Measurements from ENCODE around the gene PRRG4. TPM values are rescaled to one million over a fixed set of nuclear protein-coding genes. Genes with fewer than 3 reads are reported as not detected.

Gene PRRG4
- total RNA-seq, 1 donor = 0.36 TPM

GRCh38 chr11:32892355-32893092, 62.8 kb downstream of the PRRG4 start, which contains the start of gene QSER1:
QSER1 (plus strand) TSS chr11:32892811; CDS start chr11:32893126, 315 bp downstream.
- TF ChIP-seq, protein P1, sequence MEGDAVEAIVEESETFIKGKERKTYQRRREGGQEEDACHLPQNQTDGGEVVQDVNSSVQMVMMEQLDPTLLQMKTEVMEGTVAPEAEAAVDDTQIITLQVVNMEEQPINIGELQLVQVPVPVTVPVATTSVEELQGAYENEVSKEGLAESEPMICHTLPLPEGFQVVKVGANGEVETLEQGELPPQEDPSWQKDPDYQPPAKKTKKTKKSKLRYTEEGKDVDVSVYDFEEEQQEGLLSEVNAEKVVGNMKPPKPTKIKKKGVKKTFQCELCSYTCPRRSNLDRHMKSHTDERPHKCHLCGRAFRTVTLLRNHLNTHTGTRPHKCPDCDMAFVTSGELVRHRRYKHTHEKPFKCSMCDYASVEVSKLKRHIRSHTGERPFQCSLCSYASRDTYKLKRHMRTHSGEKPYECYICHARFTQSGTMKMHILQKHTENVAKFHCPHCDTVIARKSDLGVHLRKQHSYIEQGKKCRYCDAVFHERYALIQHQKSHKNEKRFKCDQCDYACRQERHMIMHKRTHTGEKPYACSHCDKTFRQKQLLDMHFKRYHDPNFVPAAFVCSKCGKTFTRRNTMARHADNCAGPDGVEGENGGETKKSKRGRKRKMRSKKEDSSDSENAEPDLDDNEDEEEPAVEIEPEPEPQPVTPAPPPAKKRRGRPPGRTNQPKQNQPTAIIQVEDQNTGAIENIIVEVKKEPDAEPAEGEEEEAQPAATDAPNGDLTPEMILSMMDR (IDR thresholded peaks at IDR 0.05; ENCODE audit: extremely low read depth, low read depth, low read length) = no peak
- no peaks in the 10 kb centered on the region for H3K9me3 ChIP-seq (ENCODE audit: low read depth, low read length)
- DNase-seq (ENCODE audit: insufficient read length, low spot score, missing footprints) = peak; percentile 97

GRCh38 chr11:32893093-32893342, 63.3 kb downstream of the PRRG4 start:
- H3K27ac ChIP-seq (ENCODE audit: low read depth, low read length) = peak overlapping the region; percentile 88
- no peak for DNase-seq (ENCODE audit: insufficient read length, low spot score, missing footprints)

More at GRCh38 chr11:32892355-32893092, 62.8 kb downstream of the PRRG4 start, which contains the start of gene QSER1:
- Histone ChIP-seq H3K27me3 (ENCODE audit: insufficient read depth, low read length) (no peaks in the 10 kb centered on the region), H3K4me1 (ENCODE audit: insufficient read depth, low read length) (peaks cover 11% of the 10 kb centered on the region), H4K20me1 (ENCODE audit: insufficient read depth, low read length) (no peaks in the 10 kb centered on the region), H2AFZ (ENCODE audit: low read length) (peak within 1 kb of the TSS; percentile 92), H3K4me2 (ENCODE audit: insufficient read depth, low read length) (peak within 1 kb of the TSS; percentile 87), H3K4me3 (ENCODE audit: insufficient read depth, low read length) (peak within 1 kb of the TSS; percentile 89), H3K27ac (ENCODE audit: low read depth, low read length) (peak within 1 kb of the TSS; percentile 88), H3K79me2 (ENCODE audit: insufficient read depth, low read length) (peaks cover 44% of the 10 kb centered on the region), H3K36me3 (ENCODE audit: insufficient read depth, low read length) (no peaks in the 10 kb centered on the region)

GRCh38 chr11:32893343-32894148, 63.8 kb downstream of the PRRG4 start:
- Histone ChIP-seq H3K4me1 (ENCODE audit: insufficient read depth, low read length) (peaks cover 9% of the 10 kb centered on the region), H3K27ac (ENCODE audit: low read depth, low read length) (peak overlapping the region; percentile 88), H3K4me3 (ENCODE audit: insufficient read depth, low read length) (peak overlapping the region; percentile 89), H3K4me2 (ENCODE audit: insufficient read depth, low read length) (peak overlapping the region; percentile 87), H3K9me3 (ENCODE audit: low read depth, low read length) (no peaks in the 10 kb centered on the region), H3K36me3 (ENCODE audit: insufficient read depth, low read length) (no peaks in the 10 kb centered on the region), H4K20me1 (ENCODE audit: insufficient read depth, low read length) (peaks cover under 1% of the 10 kb centered on the region), H3K27me3 (ENCODE audit: insufficient read depth, low read length) (no peaks in the 10 kb centered on the region), H2AFZ (ENCODE audit: low read length) (peak overlapping the region; percentile 81), H3K79me2 (ENCODE audit: insufficient read depth, low read length) (peaks cover 55% of the 10 kb centered on the region)
- TF ChIP-seq, protein P1 (IDR thresholded peaks at IDR 0.05; ENCODE audit: extremely low read depth, low read depth, low read length) = peak; percentile 40
- peak; percentile 94 for DNase-seq (ENCODE audit: insufficient read length, low spot score, missing footprints)

More at GRCh38 chr11:32893093-32893342, 63.3 kb downstream of the PRRG4 start:
- Histone ChIP-seq H3K27me3 (ENCODE audit: insufficient read depth, low read length) (no peaks in the 10 kb centered on the region), H3K4me1 (ENCODE audit: insufficient read depth, low read length) (peaks cover 11% of the 10 kb centered on the region), H3K36me3 (ENCODE audit: insufficient read depth, low read length) (no peaks in the 10 kb centered on the region), H4K20me1 (ENCODE audit: insufficient read depth, low read length) (no peaks in the 10 kb centered on the region), H3K4me2 (ENCODE audit: insufficient read depth, low read length) (peak overlapping the region; percentile 87), H3K4me3 (ENCODE audit: insufficient read depth, low read length) (peak overlapping the region; percentile 89), H3K79me2 (ENCODE audit: insufficient read depth, low read length) (peaks cover 49% of the 10 kb centered on the region), H2AFZ (ENCODE audit: low read length) (no peak overlapping the region), H3K9me3 (ENCODE audit: low read depth, low read length) (no peaks in the 10 kb centered on the region)
- TF ChIP-seq, protein P1 (IDR thresholded peaks at IDR 0.05; ENCODE audit: extremely low read depth, low read depth, low read length) = no peak

Measured in osteoblast (primary cell).